CD4-positive, alpha-beta T cell treated with Interleukin-12 subunit alpha and Interleukin-12 subunit beta, for 1 hour (primary cell): Measurements from ENCODE around the gene CHID1.

Experiments used
- DNase-seq: peaks from one replicate; pipeline ENCODE4 v3.0.0-alpha.2; 2020

Gene CHID1

DNA sequence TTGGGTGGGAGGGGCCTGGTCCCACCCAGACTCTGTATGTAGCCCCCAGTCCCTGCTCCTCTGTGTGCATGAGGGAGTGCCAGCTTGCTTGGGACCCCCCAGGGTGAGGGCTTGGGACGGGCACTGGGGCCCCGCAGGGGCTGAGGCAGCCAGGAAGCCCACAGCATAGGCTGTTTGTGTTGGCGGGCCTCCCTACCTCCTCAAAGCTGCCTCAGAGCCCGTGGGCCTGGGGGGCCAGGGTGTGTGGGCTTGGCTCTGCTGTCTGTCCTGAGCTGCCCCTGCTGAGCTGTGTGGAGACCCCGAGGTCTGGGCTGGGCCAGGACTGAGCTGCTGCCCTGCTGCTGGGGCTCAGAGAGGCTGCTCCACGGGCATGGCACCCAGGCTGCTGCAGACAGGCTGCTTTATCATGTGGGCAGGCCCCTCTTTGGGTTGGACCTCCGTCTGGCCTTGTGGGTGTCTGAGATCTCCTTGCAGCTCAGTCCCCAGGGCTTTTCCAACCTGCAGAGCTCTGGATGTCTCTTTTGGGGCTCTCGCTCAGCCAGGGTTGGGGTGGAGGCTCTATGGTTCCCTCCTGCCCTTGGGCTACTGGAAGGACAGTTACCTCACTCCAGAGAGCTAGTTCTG lies 64.6 kb downstream of the CHID1 start:
- no peak for DNase-seq

DNA sequence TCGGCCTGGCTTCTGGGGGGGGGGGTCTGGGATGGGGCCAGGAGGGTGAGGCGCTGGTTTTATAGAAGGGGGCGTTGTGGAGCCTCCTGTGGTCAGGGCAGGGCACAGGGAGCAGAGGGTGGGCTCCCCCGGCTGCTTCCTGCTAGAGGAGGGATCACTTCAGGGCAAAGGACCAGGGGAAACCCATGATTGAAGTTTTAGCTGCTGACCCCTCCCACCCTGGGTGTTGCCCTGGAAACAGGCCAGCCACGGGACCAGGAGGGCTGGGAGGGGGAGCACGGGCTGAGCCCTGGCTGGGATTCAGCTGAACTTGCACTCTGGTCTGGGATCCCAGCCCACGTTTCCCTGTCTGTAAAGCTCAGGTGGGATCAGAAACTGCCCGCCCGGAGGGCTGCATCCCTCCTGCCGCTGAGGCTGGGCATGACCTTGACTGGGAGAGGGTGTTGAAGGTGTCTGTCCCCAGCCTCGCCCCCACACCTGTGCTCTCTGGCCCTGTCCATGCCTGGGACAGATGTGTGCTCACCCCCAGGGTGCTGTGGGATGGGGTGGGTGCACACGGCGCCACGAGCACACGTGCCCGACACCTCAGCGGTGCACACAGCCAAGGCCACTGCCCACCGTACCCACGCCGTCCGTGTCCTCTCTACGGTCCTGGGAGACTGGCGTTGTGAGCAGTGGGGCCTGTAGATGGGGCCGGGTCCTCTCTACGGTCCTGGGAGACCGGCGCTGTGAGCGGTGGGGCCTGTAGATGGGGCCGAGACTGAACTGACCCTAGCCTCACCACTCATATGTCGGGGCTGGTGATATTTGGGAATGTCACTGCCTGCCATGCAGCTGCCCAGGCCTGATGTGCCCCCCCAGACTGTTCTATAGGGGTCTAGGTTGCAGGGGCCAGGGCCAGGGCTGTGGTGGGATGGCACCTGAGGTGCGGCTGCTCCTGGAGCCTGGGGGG lies 65.6 kb downstream of the CHID1 start:
- peak; percentile 36 for DNase-seq

DNA sequence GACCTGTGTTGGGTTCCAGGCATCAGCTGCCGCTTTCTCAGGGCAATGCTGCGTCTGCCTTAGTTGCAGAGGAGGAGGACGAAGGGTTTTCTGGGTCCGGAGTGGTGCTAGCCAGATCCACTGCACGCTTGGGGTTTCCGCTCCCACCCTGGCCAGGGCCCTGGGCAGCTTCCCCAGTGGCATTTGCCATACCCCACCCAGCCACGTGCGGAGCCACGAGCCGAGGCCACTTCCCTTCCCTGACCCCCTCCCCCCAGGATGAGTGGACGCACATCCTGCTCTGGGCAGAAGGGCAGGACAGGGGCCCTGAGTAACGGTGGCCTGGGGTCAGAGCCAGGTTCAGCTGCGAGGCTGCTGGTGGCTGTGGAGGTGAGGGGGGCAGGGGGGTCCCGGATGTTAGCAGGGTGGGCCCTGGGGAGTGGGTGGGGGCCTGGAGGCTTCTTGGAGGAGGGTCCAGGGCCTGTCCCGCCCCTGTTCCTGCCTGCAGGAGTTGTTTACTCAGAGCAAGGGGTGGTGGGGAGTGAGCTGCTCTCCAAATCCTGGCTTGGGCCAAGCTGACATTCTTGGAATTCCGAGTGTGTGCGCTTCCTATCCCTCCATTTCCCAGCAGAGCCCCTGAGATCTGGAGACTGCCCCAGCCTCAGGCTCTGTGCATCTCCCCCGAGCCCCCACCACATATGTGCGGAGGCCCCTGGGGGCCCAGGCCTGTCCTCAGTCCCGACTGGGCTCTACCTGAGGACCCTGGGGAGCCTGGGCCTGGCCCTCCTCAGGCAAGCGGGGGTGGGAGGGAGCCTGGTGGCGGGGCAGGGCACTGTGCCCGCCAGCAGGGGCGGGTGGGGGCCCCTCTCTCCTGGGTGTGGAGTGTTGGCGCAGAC lies 66.6 kb downstream of the CHID1 start:
- DNase-seq: no peak

DNA sequence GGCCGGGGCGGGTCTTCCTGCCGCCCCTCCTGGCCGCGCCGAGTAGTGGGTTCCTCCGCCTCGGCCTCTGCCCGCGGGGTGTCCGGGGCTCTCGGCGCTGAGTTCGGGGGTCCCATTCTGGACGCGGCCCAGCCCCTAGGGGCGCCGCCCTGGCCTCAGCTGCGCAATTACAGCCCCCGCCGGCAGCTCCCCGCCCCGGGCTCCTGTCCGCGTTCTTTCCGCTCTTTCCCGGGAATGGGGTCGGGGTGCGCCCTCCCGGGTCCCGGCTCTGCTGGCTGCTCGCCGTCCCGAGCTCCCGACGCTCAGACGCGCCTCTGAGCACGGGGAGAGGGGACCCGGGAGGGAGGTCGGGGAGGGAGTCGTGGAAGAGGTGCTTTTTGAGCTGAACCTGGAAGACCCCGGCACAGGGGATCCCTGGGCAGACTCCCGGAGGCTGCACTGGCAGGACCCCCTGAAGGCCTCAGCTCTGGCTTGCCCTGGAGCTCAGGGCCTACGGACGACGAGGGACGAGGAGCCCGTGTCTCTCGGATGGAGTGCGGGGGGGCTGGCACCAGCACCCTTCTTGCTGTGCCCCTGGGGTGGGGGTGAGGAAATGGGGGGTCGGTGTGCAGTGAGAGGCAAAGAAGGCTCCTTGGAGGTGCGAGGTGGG lies 67.4 kb downstream of the CHID1 start:
- DNase-seq: no peak

DNA sequence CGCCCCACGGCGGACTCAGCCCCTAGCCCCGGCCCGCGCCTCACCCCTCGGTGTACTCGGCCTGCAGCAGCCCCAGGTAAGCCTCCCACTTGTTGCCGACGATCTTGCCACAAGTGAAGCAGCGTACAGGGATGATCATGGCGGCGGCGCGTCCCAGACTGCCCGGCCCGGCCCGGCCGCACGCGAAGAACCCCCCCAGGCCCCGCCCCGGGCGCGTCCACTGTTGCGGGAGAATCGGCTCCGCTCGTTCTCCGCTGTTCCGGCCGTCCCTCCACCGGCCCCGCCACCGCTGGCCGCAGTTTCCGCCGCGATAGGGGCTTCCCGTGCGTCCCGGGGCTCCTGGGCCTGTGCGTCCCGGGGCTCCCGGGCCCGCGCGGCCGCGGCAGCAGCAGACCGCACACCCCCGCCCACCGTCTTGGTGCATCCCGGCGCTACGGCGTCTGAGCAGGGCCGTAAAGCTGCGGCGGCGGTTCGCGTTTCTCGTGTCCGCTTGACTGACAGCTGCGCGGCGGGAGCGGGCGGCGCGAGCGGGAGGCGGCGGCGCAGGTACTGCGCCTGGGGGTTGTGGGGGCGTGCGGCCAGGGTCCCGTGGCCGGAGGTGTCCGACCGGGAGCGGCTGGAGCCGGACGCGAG lies 68.1 kb downstream of the CHID1 start, which contains the start of the genes POLR2L and TSPAN4:
Gene POLR2L, minus strand, starts transcription at position 160 of the 633 bp plus-strand sequence. Its CDS starts 21 bp downstream, at position 139.
Gene TSPAN4, plus strand, starts transcription at position 483 of the 633 bp plus-strand sequence. CDS start 7,453 bp downstream, outside the sequence.
- DNase-seq: peak; percentile 89

DNA sequence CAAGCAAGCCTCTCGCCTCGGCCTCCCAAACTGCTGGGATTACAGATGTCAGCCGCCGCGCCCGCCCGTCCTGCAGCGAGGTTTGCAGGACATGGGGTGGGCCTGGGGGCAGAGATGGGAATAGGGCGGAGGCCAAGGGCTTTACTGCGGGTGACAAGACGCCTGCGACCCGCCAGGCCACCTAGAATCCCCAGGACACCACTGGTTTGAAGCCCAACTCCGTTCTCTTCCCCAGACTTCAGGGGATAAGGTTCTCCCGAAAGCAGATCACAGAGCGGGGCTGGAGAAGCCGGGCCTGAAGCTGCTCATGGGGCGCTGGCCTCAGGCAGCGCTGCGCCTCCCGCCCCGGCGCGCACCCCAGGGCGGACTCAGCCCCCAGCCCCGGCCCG lies 68.6 kb downstream of the CHID1 start:
- no peak for DNase-seq

DNA sequence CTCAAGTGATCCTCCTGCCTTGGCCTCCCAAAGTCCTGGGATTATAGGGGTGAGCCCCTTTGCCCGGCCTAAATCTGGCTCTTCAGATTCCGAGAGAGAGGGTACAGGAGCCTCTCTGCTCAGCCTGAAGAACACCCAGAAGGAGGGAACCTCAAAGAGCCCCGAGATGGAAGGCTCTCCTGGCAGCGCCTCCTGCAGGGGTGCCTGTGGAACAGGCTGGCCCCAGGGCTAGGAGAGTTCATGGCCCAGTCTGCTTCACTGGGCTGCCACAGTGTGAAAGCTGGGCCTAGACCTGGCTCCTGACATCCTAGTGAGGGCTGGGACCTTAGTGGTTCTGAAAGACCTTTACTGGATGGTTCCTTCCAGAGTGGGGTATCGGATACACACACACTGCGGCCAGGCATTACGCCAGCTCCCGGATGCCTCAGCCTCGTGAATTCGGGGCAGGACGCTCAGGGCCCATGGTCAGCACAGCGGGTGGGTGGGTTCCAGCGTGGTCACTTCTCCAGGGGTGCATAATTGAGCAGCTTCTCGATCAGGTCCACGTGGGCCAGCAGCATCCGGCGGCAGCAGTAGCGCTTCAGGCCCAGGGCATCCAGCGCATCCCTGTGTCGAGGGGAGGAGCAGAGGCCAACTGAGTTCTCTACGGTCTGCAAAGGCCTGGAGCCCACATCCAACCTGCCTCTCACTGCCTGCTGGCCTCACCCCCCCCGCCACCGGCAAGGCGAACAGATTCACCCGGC lies 70.6 kb downstream of the CHID1 start:
- no peak for DNase-seq

DNA sequence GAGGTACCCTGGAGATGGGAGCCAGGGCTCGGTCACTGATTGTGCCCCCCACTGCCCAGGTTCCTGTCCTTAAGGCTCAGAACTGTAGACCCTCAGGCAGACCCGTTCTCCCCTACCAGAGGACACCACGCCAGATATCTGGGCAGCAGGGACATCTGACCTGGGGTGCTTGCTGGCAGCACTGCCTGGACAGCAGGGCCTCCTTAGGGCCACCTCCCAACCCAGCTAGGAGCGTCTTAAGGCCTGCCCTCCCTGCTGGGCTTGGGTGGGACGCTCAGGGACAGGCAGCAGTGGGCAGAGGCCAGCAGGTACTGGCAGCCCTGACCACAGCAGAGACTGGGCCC lies 71.4 kb downstream of the CHID1 start:
- no peak for DNase-seq

DNA sequence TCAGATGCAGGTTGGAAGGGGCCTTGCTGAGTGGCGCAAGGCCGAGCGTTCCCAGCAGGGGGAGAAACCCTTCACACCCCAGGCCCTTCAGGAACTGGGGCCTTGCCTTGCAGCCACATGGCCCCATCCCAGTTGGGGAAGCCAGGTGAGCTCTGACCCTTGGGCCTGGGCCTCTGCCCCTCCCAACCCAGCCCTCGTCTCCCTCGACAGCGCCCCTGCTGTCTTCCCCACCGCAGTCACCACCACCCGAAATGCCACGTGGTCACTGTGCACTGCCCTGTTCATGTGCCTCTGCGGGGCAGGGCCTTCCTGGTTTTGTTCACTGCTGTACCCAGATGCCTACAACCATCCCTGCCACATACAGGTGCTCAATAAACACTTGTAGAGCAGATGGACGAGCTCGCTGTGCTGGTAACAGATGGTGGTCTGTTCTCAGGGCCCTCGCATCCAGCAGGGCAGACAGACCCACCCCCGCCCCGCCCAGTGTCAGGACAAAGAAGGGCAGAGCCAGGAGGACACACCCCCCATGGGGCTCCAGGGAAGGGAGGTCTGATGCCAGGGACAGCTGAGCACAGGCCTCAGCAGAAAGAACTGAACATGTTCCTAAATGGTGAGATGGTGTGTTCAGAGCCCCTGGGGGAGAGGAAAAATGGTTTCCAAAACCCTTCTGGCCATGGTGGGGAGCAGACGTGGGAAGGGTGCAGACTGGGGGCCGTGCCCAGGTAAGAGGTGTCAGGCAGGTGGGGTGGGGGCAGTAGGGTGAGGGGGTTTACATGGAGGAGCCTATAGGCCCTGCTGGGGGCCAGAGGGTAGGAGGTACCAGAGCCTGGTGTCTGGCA lies 72.0 kb downstream of the CHID1 start:
- no peak for DNase-seq

DNA sequence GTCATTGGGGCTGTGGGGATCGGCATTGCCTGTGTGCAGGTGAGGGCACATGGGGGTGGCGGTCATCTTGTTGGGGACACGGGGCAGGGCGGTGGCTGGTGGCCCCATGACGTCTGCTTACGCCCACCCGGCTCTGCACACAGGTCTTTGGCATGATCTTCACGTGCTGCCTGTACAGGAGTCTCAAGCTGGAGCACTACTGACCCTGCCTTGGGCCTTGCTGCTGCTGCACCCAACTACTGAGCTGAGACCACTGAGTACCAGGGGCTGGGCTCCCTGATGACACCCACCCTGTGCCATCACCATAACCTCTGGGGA lies 72.7 kb downstream of the CHID1 start:
- no peak for DNase-seq

DNA sequence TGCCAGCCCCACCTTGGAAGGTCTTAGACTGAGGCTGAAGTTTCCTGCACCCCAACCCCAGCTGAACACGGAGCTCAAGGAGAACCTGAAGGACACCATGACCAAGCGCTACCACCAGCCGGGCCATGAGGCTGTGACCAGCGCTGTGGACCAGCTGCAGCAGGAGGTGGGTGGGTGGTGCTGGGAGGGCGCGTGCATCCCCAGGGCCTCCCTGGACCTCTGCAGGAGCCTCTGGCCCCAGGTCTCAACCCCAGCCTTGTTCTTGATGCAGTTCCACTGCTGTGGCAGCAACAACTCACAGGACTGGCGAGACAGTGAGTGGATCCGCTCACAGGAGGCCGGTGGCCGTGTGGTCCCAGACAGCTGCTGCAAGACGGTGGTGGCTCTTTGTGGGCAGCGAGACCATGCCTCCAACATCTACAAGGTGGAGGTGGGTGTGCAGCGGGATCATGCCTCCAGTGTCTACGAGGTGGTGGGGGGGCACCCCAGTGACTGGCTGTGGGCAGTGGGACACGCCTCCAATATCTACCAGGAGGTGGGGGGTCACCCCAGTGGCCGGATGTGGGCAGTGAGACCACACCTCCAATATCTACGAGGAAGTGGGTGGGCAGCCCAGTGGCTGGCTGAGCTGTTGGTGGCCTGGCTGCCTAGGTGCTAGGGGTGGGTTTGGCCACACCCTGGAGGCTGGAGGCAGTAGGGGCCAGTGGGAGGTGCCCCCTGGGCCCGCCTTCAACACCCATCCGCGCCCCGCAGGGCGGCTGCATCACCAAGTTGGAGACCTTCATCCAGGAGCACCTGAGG lies 73.2 kb downstream of the CHID1 start:
- no peak for DNase-seq

DNA sequence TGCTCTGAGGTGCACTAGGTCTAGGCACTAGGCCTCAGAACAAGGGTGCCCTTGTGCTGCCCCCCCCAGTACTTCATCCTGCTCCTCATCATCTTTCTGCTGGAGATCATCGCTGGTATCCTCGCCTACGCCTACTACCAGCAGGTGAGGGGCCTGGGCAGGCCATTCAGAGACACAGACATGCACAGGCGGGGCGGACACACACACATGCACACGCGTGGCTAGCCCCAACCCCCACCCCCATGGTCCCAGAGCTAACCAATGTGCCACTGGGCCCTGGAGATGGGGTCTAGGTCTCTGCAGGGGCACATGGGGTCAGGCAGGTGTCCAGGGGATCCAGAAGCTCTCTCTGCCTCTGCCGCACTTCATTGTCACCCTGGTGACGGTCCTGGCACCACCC lies 73.9 kb downstream of the CHID1 start:
- DNase-seq: no peak

DNA sequence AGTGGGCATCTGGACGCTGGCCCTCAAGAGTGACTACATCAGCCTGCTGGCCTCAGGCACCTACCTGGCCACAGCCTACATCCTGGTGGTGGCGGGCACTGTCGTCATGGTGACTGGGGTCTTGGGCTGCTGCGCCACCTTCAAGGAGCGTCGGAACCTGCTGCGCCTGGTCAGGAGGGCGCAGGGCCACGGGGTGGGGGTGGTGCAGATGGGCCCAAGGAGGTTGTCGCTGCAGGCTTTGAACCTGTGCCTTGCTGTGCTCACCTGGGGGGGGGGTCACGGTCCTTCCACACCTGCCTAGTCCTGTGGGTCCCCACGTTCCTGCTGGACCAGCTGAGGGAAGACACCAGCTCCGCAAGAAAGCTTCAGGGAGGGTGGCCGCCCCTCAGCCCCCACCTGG lies 74.3 kb downstream of the CHID1 start:
- DNase-seq: no peak

DNA sequence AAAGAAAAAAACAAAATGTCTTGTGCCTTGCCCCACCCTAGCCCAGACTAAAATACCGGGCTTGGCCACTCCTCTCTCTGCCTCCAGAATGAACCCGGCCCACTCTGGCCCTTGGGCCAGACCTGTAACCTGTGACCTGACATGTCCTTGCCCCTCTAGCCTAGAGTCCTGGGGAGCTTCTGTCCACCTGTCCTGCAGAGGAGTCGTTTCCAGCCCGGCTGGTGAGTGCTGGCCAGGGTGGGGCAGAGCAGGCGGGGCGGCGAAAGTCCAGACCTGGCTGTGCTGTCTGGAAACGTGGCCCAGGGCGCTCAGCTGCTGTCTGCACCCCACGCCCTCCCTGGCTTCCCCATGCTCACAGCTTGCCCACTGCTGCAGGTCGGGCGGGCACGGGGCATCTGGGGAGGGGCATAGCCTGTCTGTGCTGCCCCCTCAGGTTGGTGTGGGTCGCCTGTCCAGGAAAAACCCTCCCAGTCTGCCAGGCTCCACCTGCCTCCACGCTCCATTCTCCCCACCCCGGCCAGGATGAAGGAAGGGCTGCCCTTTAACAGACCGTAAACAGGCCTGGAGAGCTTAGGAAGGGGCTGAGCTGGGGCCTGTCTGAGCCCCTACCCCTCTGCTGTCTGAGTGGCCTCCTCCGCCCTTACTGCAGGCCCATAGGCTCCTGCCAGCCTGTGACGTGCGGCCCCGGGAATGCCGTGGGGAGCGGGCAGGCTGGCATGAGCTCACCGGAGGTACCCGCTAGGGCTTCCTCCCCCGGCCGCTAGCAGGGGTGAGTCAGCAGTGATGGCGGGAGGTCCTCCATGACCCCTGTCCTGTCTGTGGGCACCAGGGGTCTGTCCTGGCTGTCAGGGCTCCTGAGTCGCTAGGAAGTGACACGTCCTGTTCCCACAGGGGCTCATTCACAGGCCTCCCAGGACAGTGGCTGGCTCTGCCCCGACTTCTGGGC lies 76.0 kb downstream of the CHID1 start:
- DNase-seq: no peak

DNA sequence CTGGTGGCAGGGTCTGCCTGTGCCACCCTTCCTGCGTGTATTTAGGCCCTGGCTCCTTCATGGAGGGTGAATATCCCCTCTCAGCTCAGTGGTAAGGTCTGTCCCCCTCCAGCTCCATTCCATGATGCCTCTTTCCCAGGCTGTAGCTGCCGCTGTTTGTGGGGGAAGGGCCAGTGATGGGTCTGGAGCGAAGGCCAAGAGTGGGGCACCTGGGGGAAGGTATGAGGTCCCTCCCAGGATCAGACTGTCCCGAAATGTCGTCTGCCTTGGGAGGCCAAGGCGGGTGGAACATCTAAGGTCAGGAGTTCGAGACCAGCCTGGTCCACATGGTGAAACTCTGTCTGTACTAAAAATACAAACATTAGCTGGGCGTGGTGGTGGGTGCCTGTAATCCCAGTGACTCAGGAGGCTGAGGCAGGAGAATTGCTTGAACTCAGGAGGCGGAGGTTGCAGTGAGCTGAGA lies 76.7 kb downstream of the CHID1 start:
- no peak for DNase-seq

DNA sequence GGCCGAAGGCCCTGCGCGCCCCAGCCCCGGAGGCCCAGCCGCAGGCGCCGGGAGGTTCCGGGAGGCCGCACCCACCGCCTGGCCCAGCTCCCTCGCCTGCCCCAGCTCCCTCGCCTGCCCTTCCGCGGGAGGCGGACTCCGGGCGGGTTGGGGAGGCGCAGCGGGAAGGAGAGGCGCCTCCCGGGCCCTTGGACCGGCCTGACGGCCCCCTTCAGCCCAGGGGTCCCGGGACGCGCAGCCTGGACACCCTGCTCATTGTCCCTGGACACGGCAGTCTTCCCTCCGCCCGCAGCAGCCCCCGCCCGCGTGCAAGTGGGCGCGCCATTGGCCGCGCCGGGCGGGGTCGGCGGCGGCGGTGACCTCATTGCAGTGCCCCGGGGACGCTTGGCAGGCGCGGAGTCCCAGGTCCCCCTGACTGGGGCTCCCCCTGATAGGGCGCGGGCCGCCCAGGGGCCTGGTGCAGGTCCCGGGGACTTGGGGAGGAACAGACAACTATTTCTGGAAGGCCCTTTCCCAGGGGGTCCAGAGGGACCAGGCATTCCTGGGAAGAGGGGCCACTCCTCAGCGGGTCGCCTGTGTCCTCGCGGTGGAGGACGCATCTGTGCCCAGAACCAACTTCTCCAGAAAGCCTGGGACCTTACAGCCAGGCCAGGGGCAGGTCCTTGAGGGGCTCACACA lies 77.4 kb downstream of the CHID1 start:
- DNase-seq: peak; percentile 44

DNA sequence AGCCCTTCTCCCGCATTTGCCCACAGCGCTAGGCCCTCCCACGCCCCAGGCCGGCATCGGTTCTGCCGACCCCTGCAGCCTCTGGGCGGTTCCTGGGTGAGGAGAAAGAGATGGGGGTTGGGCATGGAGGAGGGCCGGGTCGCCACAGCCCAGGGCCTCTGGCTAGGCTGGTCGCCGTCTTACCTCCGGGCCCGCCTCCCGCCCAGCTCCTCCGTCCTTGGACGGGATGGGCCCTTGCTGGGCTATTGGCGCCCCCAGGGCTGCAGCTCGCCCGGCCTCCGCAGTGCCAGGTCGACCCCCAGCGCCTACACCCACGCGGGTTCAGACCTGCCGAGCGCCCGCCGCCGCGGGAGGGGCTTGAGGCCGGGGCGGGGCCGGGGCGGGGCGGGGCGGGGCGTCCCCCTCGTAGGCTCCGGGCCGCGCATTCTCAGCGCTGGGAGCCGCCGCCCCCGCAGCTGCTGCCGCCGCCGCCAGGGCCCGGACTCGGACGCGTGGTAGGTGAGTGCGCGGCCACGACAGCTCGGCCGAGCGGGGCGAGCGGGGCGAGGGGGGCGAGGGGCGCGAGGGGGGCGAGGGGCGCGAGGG lies 78.0 kb downstream of the CHID1 start, which contains the start of gene CD151:
Gene CD151, plus strand, starts transcription at position 424 of the 585 bp plus-strand sequence. CDS start 3,118 bp downstream, outside the sequence.
- DNase-seq: peak; percentile 55
